ENCODE measurements around the gene LRRC23. TPM values are rescaled to one million over a fixed set of nuclear protein-coding genes. Genes with fewer than 3 reads are reported as not detected.
"Not testable (repeated sequence)": the region's sequence is repeated elsewhere in the genome, so short reads cannot be mapped to it uniquely, and the experiment has no call there.

LRRC23 gene
- total RNA-seq, 1 donor from 2014 or later: 6.5 TPM

DNA sequence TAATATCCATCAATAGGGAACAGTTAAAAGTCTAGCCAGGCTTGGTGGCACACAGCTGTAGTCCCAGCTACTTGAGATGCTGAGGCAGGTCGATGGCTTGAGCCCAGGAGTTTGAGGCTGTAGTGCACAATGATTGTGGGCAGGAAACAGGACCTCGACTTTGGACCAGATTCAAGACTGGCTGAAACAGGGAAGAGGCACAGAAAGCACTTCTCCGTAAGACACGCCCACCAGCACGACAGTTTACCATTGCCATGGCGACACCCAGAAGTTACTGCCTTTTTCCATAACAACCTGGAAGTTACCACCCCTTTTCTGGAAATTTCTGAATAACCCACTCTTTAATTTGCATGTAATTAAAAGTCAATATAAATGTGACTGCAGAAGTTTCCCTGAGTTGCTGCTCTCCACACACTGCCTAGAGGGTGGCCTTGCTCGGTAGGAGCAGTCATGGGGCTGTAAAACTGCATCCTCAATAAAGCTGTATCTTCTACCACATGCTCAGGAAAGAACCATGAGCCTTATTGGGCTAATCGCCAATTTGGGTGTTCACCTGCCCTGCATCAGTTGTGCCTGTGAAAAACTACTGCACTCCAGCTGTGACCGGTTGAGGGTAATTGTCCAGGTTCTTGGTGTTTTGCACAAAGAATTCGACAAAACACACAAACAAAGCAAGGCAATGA is 4.6 kb upstream of the LRRC23 start:
- DNase-seq (ENCODE audit: low spot score in 2 of 2): no peak
- FAIRE-seq: no peak

DNA sequence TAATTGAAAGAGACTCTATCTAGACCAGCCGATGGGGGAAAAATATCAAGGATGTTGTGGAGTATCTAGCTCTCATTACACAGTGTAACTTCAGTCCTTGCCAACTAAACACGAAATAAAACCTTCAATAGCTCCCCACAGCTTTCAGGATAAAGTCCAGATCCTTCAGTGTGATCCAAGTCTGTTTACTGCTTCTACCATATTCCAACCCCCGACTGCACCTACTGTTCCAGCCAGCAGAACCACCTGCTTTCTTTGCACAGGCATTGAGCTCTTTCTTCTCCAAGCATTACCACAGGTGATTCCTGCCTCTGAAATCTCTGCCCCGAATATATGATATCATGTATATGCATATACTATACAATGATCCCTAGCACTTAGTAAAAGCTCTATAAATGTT is 2.2 kb upstream of the LRRC23 start:
- no peak for FAIRE-seq
- DNase-seq (ENCODE audit: low spot score in 2 of 2): no peak

DNA sequence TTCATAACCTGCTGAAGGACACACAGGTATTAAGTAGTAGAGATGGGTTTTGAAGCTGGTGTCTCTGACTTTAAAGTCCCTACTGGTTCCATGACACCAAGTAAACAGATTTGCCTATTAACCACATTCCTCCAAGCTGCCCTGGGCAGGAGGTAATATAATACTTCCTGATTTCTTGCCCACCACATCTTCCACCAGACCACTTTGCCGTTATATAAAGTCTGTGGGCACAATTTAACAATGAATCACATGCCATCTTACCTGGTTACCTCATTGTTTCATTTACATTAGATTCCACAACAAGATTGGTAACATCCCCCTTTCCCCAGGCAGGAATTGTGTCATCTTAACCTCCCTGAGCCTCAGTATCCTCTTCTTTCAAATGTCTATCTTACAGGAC is 900 bp upstream of the LRRC23 start:
- DNase-seq (ENCODE audit: low spot score in 2 of 2) (no peak), FAIRE-seq (no peak)

DNA sequence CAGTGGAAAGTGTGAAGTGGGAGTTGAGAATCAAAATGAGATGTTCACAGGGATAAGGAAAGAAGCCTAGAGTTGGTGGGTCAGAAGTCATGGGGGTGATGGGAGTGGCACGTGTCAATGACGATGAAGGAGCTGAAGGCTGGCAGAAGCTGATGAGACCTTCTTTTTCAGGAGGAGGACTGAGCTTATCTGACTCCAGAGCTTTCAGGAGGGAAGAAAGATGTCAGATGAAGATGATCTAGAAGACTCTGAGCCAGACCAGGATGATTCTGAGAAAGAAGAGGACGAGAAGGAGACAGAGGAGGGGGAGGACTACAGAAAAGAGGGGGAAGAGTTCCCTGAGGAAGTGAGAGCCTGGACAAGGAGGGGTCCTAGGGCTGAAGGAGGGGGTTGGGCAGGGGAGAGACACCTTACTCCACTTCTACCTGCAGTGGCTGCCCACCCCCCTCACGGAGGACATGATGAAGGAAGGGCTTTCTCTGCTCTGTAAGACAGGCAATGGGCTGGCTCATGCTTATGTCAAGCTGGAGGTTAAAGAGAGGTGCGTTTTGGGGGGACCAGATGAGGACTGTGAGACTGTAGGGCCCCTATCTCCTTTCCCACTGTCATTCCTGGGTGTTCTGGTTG is 905 bp downstream of the LRRC23 start:
- no peak for FAIRE-seq
- DNase-seq (ENCODE audit: low spot score in 2 of 2): no peak

DNA sequence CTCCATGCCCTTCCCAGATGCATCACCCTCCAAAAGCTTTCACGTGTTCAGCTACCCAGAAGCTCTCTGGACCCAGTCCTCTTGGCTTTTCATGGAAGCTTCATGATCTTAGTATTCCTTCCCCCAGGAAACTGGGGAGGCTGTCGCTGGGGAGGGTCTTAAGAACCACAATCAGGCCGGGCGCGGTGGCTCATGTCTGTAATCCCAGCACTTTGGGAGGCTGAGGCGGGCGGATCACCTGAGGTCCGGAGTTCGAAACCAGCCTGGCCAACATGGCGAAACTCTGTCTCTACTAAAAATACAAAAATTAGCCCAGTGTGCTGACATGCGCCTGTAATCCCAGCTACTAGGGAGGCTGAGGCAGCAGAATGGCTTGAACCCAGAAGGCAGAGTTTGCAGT is 3.5 kb downstream of the LRRC23 start:
- not testable (repeated sequence) for FAIRE-seq; DNase-seq (ENCODE audit: low spot score in 2 of 2)

DNA sequence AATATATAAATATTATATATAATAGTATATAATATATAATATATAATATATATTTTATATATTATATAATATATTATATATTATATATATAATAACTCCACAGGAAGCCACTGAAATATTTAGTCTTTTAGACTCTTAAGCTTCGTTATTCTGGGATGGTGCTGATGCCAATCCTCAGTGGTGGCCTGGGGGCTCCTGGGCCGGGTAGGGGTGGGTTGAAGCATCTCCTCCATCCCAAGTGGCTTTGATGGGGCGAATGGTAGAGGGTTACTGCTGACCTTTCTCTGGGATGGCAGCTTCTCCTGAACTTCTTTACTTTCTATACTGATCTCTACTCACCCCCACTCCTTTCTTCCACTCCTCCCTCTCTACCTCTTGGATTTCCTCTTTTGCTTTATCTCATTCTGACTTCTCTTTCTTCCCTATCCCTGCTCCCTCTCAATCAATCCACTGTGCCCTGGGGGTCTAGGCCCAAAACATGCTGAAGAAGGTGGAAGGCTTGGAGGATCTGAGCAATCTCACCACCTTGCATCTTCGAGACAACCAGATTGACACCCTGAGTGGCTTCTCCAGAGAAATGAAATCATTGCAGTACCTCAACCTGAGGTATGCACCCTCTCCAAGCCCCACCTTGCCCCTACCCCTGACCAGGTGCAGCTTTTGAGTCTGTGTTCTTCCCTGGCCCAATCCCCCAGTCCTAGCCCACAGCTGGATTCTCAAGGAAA is 5.0 kb downstream of the LRRC23 start:
- no peak for FAIRE-seq

DNA sequence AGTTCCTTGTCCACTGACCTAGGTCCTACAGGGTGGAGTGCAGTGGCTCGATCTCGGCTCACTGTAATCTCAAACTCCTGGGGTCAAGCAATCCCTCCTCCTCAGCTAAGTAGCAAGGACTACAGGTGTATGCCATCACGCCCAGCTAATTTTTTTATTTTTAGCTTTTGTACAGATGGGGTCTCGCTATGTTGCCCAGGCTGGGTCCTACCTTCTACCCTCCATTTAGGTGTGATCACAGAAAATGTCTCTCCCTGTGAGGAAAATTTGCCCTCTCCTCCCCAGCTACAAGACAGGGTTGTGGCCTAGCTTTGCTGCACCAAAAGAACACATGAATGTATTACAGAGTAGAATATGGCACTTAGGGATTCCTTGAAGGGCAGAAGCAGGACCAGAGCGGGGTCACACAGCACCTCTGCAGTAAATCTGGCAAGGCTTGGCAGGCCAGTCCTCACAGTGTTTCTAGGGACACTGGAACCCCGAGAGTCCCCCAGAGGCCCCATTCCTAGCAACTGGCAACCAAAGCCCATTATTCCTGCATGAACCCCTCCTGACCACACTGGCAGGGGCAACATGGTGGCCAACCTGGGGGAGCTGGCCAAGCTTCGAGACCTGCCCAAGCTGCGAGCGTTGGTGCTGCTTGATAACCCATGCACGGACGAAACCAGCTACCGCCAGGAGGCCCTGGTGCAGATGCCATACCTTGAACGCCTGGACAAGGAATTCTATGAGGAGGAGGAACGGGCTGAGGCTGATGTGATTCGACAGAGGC is 7.7 kb downstream of the LRRC23 start:
- no peak for DNase-seq (ENCODE audit: low spot score in 2 of 2)
- FAIRE-seq: no peak

More for the DNA sequence above, 5.0 kb downstream of the LRRC23 start:
- DNase-seq (ENCODE audit: low spot score in 2 of 2): no peak

DNA sequence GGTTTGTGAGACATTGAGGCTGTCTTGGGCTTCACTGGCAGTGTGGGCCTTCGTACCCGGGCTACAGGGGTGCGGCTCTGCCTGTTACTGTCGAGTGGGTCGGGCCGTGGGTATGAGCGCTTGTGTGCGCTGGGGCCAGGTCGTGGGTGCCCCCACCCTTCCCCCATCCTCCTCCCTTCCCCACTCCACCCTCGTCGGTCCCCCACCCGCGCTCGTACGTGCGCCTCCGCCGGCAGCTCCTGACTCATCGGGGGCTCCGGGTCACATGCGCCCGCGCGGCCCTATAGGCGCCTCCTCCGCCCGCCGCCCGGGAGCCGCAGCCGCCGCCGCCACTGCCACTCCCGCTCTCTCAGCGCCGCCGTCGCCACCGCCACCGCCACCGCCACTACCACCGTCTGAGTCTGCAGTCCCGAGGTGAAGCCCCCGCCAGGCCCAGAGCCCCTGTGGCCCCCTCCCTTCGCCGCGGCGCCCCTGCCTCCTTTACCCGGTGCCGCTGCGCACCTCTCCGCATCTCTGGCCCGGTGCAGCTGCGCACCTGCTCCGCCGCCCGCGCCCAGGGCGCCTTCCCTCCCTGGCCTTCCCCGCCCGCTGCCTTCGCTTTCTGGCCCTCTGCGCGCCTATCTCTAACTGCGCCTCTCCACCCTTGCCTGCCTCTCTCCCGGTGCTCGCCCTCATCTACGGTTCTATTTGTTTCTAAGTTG is 9.8 kb downstream of the LRRC23 start, which contains the start of gene ENO2:
Gene ENO2, plus strand, starts transcription at position 335 of the 701 bp plus-strand sequence. CDS start 1,253 bp downstream, outside the sequence.
- DNase-seq (ENCODE audit: low spot score in 2 of 2): peak; percentile 86 to 93
- no peak for FAIRE-seq

DNA sequence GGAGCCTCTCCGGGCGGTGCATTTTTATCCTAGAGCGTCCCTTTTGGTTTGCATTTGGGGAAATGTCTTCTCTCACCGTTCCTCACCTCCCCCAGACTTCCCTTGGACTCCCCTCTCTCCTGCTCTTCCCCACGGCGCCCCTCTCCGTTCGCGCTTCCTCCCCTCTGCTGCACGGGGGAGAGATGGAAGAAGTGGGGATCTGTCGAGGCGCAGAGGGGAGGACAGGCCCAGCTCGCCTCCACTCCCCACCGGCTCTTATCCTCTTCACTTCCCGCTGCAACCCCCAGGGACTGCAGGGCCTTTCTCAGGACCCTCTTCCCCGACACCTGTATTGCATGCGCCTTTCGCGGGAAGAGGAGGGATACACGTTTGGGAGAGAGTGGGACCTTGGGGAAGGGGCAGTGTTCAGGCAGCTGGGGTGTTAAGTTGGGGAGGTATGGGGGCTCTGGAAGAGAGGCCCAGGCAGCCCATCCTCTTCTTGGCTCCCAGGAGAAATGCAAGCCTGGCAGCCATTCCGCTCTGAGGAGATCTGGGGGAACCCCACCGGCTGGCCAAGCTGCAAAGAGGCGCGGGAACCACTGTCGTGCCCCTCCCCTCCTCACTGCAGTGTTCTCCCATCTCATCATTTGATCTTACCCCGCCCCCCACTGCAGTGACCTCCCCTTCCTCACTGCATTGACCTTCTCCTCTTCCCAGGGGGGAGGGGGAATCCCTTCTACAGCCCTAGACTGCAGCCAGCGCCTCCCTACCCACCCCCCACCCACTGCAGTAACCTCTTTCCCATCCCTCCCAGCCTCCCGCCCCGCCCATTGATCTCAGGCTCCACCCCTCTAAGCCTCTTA is 10.5 kb downstream of the LRRC23 start:
- no peak for FAIRE-seq
- no peak for DNase-seq (ENCODE audit: low spot score in 2 of 2)

DNA sequence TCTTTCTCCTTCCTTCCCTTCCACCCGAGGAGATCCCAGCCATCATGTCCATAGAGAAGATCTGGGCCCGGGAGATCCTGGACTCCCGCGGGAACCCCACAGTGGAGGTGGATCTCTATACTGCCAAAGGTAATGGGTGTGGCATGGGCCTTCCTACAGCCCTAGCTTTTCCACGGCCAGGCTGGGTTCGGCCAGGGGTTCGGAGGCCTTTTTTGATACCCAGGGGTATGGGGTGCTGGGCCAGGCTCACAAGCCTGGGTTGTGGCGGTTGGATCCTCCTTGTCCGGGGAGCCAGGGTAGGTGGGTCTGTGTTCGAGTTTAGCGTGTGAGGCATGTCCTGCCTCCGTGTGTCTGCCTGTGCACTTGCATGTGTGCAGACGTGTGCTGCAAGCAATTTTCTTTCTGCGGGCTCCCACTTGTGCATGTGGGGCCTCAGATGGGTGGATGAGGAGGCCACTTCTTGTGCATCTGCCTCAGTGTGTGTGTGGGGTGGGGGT is 11.2 kb downstream of the LRRC23 start:
- no peak for FAIRE-seq

DNA sequence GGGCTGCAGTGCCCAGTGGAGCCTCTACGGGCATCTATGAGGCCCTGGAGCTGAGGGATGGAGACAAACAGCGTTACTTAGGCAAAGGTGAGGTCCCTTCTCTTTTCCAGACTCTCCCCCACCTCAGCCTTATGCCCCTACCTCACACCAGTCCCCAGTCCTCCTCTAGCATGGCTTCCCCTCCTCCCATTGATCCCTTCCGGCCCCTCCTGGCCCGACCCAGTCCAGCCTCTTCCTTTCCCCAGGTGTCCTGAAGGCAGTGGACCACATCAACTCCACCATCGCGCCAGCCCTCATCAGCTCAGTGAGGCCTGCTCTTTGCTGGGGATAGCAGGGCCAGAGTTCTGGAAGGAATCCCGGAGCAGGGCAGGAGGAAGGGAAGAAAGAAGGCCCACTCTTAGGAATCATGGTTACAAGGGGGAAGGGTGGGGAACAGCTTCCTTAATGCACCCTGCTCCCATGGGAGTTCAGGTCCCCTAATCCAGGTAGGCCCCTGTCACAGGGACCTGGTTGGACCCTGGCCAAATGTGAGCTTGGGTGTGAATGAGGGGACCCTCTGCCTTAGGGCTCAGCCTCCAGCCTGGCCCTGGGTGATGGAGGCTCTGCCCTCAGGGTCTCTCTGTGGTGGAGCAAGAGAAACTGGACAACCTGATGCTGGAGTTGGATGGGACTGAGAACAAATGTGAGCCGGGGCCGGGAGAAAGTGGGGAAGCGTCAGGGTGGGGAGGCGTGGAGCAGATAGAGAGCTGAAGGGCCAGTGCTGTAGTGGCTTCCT is 12.0 kb downstream of the LRRC23 start:
- no peak for DNase-seq (ENCODE audit: low spot score in 2 of 2)
- FAIRE-seq: no peak

More for the DNA sequence above, 11.2 kb downstream of the LRRC23 start:
- no peak for DNase-seq (ENCODE audit: low spot score in 2 of 2)

DNA sequence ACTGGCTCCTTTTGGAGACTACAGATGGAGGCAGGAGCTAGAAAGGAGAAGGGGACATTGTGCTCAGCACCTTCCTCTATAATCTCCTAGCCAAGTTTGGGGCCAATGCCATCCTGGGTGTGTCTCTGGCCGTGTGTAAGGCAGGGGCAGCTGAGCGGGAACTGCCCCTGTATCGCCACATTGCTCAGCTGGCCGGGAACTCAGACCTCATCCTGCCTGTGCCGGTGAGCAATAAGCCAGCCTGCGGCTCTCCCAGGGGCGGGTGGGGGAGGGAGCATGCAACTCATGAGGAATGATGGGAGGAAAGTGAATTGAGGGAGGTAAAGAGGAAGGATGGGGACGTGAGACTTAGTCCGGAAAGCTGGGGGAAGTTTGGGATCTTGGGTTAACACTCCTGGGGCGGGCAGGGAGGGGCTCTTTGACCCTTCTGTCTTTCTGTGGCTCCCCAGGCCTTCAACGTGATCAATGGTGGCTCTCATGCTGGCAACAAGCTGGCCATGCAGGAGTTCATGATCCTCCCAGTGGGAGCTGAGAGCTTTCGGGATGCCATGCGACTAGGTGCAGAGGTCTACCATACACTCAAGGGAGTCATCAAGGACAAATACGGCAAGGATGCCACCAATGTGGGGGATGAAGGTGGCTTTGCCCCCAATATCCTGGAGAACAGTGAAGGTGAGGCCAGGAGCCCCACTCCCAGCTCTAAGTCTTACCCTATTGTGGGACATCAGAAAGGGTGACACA is 13.0 kb downstream of the LRRC23 start:
- no peak for DNase-seq (ENCODE audit: low spot score in 2 of 2)

DNA sequence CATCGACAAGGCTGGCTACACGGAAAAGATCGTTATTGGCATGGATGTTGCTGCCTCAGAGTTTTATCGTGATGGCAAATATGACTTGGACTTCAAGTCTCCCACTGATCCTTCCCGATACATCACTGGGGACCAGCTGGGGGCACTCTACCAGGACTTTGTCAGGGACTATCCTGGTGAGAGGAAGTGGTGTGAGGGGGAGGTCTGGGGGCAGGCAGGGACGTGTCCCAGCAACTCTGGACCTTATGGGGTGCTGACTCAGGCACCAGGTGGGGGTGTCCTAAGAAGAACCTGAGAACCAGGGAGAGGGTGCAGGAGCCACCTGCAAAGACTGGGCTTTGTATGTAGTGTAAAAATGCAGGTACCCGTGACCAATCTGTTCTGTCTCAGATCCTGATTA is 15.0 kb downstream of the LRRC23 start:
- DNase-seq (ENCODE audit: low spot score in 2 of 2) (no peak), FAIRE-seq (no peak)

More for the DNA sequence above, 13.0 kb downstream of the LRRC23 start:
- FAIRE-seq: no peak

DNA sequence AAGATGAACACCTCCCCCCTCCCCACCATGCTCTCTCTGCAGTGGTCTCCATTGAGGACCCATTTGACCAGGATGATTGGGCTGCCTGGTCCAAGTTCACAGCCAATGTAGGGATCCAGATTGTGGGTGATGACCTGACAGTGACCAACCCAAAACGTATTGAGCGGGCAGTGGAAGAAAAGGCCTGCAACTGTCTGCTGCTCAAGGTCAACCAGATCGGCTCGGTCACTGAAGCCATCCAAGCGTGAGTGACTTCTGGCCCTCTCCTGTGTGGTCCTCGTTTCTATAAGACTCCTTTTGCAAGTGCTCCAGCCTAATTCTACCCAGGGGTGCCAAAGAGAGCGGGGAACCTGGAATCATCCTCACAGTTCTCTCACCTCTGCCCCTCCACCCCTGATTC is 16.9 kb downstream of the LRRC23 start:
- DNase-seq (ENCODE audit: low spot score in 2 of 2) (no peak), FAIRE-seq (no peak)

DNA sequence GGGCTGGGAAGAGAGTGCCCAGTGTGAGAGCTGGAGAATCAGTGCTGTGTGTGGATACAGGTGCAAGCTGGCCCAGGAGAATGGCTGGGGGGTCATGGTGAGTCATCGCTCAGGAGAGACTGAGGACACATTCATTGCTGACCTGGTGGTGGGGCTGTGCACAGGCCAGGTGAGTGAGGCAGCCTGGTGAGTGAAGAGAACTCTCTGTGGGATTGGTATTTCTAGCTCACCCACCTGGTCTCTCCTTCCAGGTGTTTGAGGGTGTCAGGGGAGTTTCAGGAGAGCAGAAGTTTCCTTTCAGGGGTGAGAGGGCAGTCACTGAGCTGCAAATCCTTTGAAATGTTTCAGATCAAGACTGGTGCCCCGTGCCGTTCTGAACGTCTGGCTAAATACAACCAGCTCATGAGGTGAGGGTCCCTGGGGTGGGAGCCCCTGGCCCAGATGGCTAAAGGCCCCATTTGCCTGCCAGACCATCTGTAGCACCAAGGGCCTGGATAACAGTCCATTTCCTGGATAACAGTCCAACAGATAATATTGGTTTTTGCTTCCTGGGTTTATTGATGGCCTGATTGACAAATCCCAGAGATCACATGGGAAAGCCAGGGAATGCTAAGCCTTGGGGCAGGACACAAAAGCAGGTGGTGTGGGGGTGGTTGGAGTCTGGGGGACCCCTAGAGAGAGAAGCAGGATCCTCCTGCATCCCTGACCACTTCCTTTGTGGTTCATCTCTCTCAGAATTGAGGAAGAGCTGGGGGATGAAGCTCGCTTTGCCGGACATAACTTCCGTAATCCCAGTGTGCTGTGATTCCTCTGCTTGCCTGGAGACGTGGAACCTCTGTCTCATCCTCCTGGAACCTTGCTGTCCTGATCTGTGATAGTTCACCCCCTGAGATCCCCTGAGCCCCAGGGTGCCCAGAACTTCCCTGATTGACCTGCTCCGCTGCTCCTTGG is 17.6 kb downstream of the LRRC23 start:
- FAIRE-seq (no peak), DNase-seq (ENCODE audit: low spot score in 2 of 2) (no peak)

DNA sequence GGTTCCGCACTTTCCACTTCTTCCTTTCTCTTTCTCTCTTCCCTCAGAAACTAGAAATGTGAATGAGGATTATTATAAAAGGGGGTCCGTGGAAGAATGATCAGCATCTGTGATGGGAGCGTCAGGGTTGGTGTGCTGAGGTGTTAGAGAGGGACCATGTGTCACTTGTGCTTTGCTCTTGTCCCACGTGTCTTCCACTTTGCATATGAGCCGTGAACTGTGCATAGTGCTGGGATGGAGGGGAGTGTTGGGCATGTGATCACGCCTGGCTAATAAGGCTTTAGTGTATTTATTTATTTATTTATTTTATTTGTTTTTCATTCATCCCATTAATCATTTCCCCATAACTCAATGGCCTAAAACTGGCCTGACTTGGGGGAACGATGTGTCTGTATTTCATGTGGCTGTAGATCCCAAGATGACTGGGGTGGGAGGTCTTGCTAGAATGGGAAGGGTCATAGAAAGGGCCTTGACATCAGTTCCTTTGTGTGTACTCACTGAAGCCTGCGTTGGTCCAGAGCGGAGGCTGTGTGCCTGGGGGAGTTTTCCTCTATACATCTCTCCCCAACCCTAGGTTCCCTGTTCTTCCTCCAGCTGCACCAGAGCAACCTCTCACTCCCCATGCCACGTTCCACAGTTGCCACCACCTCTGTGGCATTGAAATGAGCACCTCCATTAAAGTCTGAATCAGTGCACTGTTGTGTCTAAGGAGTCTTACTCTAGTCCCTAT is 18.5 kb downstream of the LRRC23 start:
- no peak for FAIRE-seq
- DNase-seq (ENCODE audit: low spot score in 2 of 2): no peak
